ENCODE measurements around the gene ZNF205.

Gene ZNF205

GRCh38 chr16:3143189-3143588, 30.8 kb downstream of the ZNF205 start:
- no peak for DNase-seq (ENCODE audit: low read depth in 2 of 2)
- H3K4me3 ChIP-seq (replicated peaks in 1 of 2; ENCODE audit: low read depth in 2 of 2, low read length in 2 of 2), result no peak overlapping the region
- TF ChIP-seq CTCF (IDR thresholded peaks at IDR 0.05; ENCODE audit: low read depth, low read length), result no peak

- TF ChIP-seq CTCF (IDR thresholded peaks at IDR 0.05; ENCODE audit: low read depth, low read length), result no peak
- no peak overlapping the region for H3K4me3 ChIP-seq (replicated peaks in 1 of 2; ENCODE audit: low read depth in 2 of 2, low read length in 2 of 2)
- no peak for DNase-seq (ENCODE audit: low read depth in 2 of 2)
These were observed 31.4 kb downstream of the ZNF205 start for GRCh38 chr16:3143598-3144320.

DNA sequence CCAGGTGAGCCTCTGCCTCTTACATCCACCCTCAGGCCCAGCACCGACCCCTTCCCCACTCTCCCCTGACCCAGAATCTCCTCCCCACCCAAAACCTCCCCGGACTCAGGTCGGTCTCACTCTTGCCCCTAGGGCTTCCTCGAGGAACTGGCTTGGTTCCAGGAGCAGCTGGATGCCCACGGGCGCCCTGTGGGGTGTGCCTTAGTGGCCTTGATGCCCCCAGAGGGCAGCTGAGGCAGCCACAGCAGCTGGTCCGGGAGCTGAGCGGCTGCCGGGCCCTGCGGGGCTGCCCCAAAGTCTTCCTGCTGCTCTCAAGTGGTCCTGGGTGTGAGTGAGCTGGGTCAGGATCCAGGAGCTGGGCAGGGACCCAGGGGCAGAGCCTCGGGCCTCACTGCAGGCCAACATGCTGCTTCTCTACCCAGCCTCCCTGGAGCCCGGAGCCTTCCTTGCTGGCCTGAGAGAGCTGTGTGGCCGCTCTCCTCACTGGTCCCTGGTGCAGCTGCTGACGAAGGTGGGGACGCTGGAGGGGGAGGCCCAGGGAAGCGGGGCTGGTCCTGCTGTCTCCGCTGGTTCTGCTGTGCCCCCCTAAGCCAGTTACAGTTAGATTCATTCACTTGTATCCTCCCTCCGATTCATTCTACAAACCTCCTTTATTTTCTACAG, 32.1 kb downstream of the ZNF205 start:
- TF ChIP-seq CTCF (IDR thresholded peaks at IDR 0.05; ENCODE audit: low read depth, low read length), result no peak
- H3K4me3 ChIP-seq (replicated peaks in 1 of 2; ENCODE audit: low read depth in 2 of 2, low read length in 2 of 2), result no peak overlapping the region
- no peak for DNase-seq (ENCODE audit: low read depth in 2 of 2)

DNA sequence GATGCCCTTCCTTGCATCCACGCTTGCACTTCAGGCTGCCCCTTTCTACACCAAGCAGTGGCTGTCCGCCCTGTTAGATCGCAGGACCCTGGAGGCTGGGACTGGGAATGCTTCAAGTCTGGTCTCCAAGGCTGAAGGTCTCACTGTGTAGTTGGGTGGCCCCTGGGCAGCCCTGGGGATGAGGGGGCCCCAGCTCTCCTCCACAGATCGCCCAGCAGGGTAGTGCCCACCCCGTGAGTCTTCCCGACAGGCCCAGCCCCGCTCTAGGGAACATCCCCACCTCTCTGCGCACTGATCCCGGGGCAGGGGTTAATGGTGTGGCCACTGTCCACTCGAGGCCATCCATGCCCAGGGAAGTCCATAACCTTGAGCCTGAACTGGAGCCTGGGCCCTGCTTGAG, 32.8 kb downstream of the ZNF205 start:
- TF ChIP-seq CTCF (IDR thresholded peaks at IDR 0.05; ENCODE audit: low read depth, low read length), result no peak
- DNase-seq (ENCODE audit: low read depth in 2 of 2), result no peak
- no peak overlapping the region for H3K4me3 ChIP-seq (replicated peaks in 1 of 2; ENCODE audit: low read depth in 2 of 2, low read length in 2 of 2)

- no peak for TF ChIP-seq CTCF (IDR thresholded peaks at IDR 0.05; ENCODE audit: low read depth, low read length)
- no peak for DNase-seq (ENCODE audit: low read depth in 2 of 2)
- H3K4me3 ChIP-seq (replicated peaks in 1 of 2; ENCODE audit: low read depth in 2 of 2, low read length in 2 of 2), result no peak overlapping the region
These were observed 33.3 kb downstream of the ZNF205 start for GRCh38 chr16:3145660-3146059.

- DNase-seq (ENCODE audit: low read depth in 2 of 2), result no peak
- no peak for TF ChIP-seq CTCF (IDR thresholded peaks at IDR 0.05; ENCODE audit: low read depth, low read length)
- no peak overlapping the region for H3K4me3 ChIP-seq (replicated peaks in 1 of 2; ENCODE audit: low read depth in 2 of 2, low read length in 2 of 2)
These were observed 34.8 kb downstream of the ZNF205 start for GRCh38 chr16:3147046-3147756.

Data from cardiac fibroblast (primary cell).